Esophagus squamous epithelium (tissue), 5 donors: ENCODE results near the gene KRT13. TPM values are rescaled to one million over a fixed set of nuclear protein-coding genes. Genes with fewer than 3 reads are reported as not detected.

ENCODE experiments used
- DNase-seq: peaks from one replicate; lab custom pipeline; 2025; lab: John Stamatoyannopoulos, UW
- H3K27ac ChIP-seq, 4 donors: fragments of 200-600 bp; sonication (generic); one replicate each; pipeline ENCODE4 v1.5.1; 2016 to 2019; ENCODE audit warnings: mild to moderate bottlenecking in 1 of 4
- H3K27me3 ChIP-seq, 4 donors: fragments of 200-600 bp; sonication (generic); 1 replicate in 3 of 4; 2 replicates in 1 of 4; pipeline versions ENCODE4 v1.5.1 to v1.6.0; 2017 to 2021; ENCODE audit warnings: antibody characterized with exemption in 1 of 4
- H3K36me3 ChIP-seq, 3 donors: fragments of 200-600 bp; sonication (generic); one replicate each; pipeline ENCODE4 v1.5.1; 2016 to 2019
- H3K4me1 ChIP-seq, 3 donors: fragments of 200-600 bp; sonication (generic); one replicate each; pipeline ENCODE4 v1.5.1; 2017 to 2019
- H3K4me3 ChIP-seq, 4 donors: fragments of 200-600 bp; sonication (generic); 1 replicate in 3 of 4; 2 replicates in 1 of 4; pipeline ENCODE4 v1.5.1; 2016 to 2019; ENCODE audit warnings: mild to moderate bottlenecking in 2 of 4, moderate library complexity in 1 of 4
- H3K9me3 ChIP-seq, 3 donors: fragments of 200-600 bp; sonication (generic); one replicate each; pipeline ENCODE4 v1.5.1; 2016 to 2019
- POLR2A ChIP-seq, 4 donors: fragments of 450-650 bp; IDR thresholded peaks; one replicate each; pipeline ENCODE4 v1.6.1; 2017; ENCODE audit warnings: antibody characterized with exemption in 4 of 4, mild to moderate bottlenecking in 4 of 4, moderate library complexity in 3 of 4
- WGBS, 2 donors: methylation state at CpG; one replicate each; pipeline ENCODE4 v1.1.5; 2018; 5-methylcytosine and 5-hydroxymethylcytosine counted together
- intact Hi-C: fragments of 100-400 bp; cut with DNase I; formaldehyde crosslinking; loops from one replicate; pipeline ENCODE4 v1.15.0; 2022
- total RNA-seq, 4 donors: library from RNA; depleted of rRNA; stranded (reverse); fragments of >200 nt; gene quantifications; one replicate each; pipeline ENCODE4 v1.1.0, GENCODE V29; 2016
- TF ChIP-seq, protein P1 (sequence below), 6 experiments: fragments of 450-650 bp in 4 of 6; fragments of 200-600 bp in 2 of 6; sonication (generic) in 2 of 6; IDR thresholded peaks; one replicate each; pipeline ENCODE4 v1.5.1; 2016 to 2019; ENCODE audit warnings: antibody characterized with exemption in 6 of 6, mild to moderate bottlenecking in 4 of 6, moderate library complexity in 4 of 6
- donor health status: DM: yes; HTN: yes; CAD: no.

The KRT13 gene
- total RNA-seq, 4 donors from 2014 or later, result 27,182 to 79,363 (median 33,601) TPM

DNA sequence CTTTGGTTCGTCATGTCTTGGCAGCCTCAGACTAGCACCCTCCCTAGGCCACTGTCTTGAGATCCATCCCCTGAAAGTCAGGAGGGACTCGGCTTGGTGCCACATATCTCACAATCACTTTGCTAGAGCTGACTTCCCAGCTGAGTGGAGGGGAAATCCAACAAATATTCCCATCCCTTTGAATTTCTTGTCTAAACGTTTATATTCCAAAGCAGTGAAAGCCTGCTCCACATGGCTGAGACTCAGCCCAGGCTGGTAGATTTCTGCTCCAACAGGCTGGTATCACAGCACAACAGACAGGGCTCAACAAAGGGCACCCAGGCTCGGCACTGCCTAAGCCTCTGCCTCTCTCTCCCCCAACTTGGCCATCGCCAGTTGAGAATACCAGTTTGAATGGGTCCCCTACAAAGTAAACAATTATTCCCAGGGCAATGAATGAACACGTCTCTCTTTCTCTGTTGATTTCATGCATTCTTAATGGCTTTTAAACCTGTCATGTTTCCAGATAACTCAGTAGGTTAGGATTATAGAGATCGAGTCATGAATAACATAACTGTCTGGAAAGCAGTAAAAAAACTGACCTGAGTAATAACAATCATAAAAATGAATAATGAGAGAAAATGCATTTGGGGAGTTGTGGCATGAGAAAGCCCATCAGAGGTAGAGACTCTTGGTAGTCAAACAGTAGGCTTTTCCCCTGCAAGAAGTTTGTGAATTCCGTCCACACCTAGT, 1.0 kb downstream of the KRT13 start:
- H3K4me3 ChIP-seq, result peak overlapping the region; percentile 45 to 56 (median 53)

DNA sequence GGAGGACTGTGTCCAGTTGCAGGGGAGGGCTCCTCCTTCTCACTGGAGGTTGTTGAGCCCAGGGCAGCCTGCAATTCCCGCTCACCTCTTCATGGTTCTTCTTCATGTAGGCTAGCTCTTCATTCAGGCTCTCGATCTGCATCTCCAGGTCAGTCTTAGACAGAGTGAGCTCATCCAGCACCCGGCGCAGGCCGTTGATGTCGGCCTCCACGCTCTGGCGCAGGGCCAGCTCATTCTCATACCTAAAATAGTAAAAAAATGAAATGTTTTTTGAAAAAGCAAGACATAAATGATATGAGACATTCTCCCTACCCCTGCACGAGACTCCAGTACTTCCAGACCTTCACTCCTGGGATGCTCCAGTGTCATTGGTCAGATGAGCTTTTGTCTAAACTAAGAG, 2.2 kb downstream of the KRT13 start:
- DNase-seq, result no peak
- WGBS, 2 donors, result 58 to 60% methylated on average over 3 to 8 of the region's 9 CpGs

More for the DNA sequence above, 1.0 kb downstream of the KRT13 start:
- Histone ChIP-seq H3K9me3 (no peaks in the 10 kb centered on the region), H3K36me3 (peaks cover 0 to 42% (median 0%) of the 10 kb centered on the region in 3 donors), H3K4me1 (peaks cover 11 to 94% (median 32%) of the 10 kb centered on the region in 3 donors), H3K27ac (peak overlapping the region; percentile 74 to 92 (median 88)), H3K27me3 (peaks cover 0 to 3% (median 0%) of the 10 kb centered on the region in 4 donors)
- 35 to 41% methylated on average over 5 to 8 of the region's 8 CpGs for WGBS, 2 donors
- no peak for DNase-seq
- peak in 1 of 4 donors; percentile 0 for TF ChIP-seq POLR2A (IDR thresholded peaks at IDR 0.05)
- TF ChIP-seq, protein P1, sequence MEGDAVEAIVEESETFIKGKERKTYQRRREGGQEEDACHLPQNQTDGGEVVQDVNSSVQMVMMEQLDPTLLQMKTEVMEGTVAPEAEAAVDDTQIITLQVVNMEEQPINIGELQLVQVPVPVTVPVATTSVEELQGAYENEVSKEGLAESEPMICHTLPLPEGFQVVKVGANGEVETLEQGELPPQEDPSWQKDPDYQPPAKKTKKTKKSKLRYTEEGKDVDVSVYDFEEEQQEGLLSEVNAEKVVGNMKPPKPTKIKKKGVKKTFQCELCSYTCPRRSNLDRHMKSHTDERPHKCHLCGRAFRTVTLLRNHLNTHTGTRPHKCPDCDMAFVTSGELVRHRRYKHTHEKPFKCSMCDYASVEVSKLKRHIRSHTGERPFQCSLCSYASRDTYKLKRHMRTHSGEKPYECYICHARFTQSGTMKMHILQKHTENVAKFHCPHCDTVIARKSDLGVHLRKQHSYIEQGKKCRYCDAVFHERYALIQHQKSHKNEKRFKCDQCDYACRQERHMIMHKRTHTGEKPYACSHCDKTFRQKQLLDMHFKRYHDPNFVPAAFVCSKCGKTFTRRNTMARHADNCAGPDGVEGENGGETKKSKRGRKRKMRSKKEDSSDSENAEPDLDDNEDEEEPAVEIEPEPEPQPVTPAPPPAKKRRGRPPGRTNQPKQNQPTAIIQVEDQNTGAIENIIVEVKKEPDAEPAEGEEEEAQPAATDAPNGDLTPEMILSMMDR (IDR thresholded peaks at IDR 0.05), result no peak
- intact Hi-C loops, result no loop called here

DNA sequence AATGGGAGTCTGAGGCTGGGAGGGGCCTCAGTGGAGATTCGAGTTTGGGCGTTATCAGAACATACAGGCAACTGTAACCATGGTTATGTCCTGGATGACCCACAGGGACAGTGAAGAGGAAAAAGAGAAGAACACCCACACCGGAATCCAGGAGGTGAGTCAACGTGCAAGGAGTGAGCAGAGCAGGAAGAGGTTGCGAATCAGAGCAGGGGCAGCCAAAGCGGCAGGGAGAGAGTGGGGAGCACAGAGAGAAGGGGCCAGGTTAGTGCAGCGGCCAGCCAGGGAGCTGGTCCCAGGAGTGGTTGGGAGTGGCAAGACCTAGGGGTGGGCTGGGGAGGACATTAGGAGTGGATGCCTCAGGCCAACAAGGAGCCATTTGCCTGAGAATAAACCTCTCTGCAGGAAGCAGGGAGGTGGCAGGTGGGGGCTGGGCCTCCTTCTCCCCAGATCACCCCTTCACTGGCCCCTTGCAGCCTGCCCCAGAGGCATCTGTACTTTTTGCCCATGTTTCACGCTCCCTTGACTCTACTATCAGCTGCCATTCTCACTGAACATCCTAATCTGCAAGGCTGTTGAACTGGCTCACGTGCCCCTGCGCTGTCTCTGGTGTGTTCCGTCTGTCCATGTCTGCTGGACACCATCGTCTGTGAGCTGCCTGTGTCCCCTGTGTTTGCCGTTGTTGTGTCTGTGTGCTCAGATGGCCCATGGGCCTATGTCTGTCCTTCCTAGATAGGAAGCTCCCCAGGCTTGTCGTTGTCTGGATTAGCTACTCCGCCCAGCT, 5.1 kb downstream of the KRT13 start:
- peaks cover 0 to 7% (median 0%) of the 10 kb centered on the region in 4 donors for H3K27me3 ChIP-seq
- WGBS, 2 donors, result 35 to 63% methylated on average over 12 to 14 of the region's 15 CpGs
- peaks cover 4 to 94% (median 21%) of the 10 kb centered on the region in 3 donors for H3K4me1 ChIP-seq
- peak in 1 of 4 donors; percentile 16 for TF ChIP-seq POLR2A (IDR thresholded peaks at IDR 0.05)
- TF ChIP-seq, protein P1 (IDR thresholded peaks at IDR 0.05), result no peak
- H3K9me3 ChIP-seq, result no peaks in the 10 kb centered on the region
- peak overlapping the region in 3 of 4 donors; percentile 77 to 92 (median 87) for H3K27ac ChIP-seq
- DNase-seq, result no peak
- intact Hi-C loops, result no loop called here
- H3K36me3 ChIP-seq, result peaks cover 0 to 42% (median 0%) of the 10 kb centered on the region in 3 donors
- peak overlapping the region in 2 of 4 donors; percentile 52 to 54 for H3K4me3 ChIP-seq

More for the DNA sequence above, 2.2 kb downstream of the KRT13 start:
- Histone ChIP-seq H3K4me1 (peaks cover 6 to 94% (median 32%) of the 10 kb centered on the region in 3 donors), H3K36me3 (peaks cover 0 to 42% (median 0%) of the 10 kb centered on the region in 3 donors), H3K27ac (peak overlapping the region; percentile 39 to 92 (median 88)), H3K4me3 (peak overlapping the region; percentile 45 to 56 (median 53)), H3K27me3 (peaks cover 0 to 7% (median 0%) of the 10 kb centered on the region in 4 donors), H3K9me3 (no peaks in the 10 kb centered on the region)
- intact Hi-C loops, result no loop called here
- TF ChIP-seq, protein P1 (IDR thresholded peaks at IDR 0.05), result no peak
- TF ChIP-seq POLR2A (IDR thresholded peaks at IDR 0.05), result no peak

DNA sequence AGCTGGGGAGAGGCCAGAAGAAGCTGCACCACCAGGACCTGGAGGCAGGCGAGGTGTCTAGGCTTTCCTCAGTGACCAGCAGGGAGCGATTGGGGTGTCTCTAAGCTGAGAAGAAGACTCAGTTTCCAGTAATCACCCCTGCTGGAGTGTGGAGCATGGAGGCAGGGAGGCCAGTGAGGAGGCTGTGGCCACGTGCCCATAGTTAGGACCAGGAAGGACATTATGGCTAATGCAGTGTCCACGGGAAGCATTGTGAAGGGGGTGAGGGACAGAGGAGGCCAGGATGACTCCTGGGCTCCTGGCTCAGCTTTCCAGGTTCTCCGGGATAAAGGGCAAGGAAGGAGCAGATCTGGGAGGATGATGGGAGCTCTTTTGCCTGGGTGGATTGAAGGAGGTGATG, 5.7 kb downstream of the KRT13 start:
- TF ChIP-seq POLR2A (IDR thresholded peaks at IDR 0.05), result peak in 1 of 4 donors; percentile 40
- TF ChIP-seq, protein P1 (IDR thresholded peaks at IDR 0.05), result peak in 2 of 6 experiments; percentile 11 to 18
- intact Hi-C loops, result no loop called here
- Histone ChIP-seq H3K4me1 (peaks cover 4 to 94% (median 25%) of the 10 kb centered on the region in 3 donors), H3K9me3 (no peaks in the 10 kb centered on the region), H3K27me3 (peaks cover 0 to 7% (median 0%) of the 10 kb centered on the region in 4 donors), H3K4me3 (peak overlapping the region in 1 of 4 donors; percentile 54), H3K27ac (peak overlapping the region; percentile 11 to 92 (median 82)), H3K36me3 (peaks cover 0 to 36% (median 0%) of the 10 kb centered on the region in 3 donors)
- DNase-seq, result no peak
- 48 to 75% methylated on average over 5 of the region's 5 CpGs for WGBS, 2 donors
